NCI-H524 (cell line): ENCODE data around the gene ZNF485.
A peak's percentile ranks its signal among the peaks of the same experiment; 100 is the strongest.
"Not testable (repeated sequence)": the region's sequence is repeated elsewhere in the genome, so short reads cannot be mapped to it uniquely, and the experiment has no call there.

Source experiments
- DNase-seq, 2 experiments: peaks; one replicate each; lab custom pipeline; 2025; lab: John Stamatoyannopoulos, UW

Gene ZNF485

GRCh38 chr10:43606323-43607198 lies at the start of gene ZNF485:
Gene ZNF485, plus strand, starts transcription at chr10:43606438. Its CDS starts 613 bp downstream, at chr10:43607051.
- peak in 1 of 2 experiments; percentile 19 for DNase-seq

DNA sequence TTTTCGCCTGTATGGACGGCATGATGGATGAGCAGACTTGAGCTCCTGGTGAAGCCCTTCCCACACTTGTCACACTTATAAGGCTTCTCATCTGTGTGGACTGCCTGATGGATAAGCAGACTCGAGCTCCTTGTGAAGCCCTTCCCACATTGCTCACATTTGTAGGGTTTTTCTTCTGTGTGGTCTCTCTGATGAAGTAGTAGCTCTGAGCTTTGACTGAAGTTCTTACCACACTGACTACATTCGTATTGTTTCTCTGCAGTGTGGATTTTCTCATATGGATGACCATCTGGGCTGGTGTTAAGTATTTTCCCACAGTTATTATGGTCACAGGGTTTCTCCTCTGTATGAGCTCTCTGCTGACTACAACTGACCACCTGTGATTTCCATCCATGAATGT lies 49.0 kb upstream of the ZNF485 start:
- DNase-seq: no peak

- no peak for DNase-seq
Measured at GRCh38 chr10:43569681-43570080, 36.6 kb upstream of the ZNF485 start.

DNA sequence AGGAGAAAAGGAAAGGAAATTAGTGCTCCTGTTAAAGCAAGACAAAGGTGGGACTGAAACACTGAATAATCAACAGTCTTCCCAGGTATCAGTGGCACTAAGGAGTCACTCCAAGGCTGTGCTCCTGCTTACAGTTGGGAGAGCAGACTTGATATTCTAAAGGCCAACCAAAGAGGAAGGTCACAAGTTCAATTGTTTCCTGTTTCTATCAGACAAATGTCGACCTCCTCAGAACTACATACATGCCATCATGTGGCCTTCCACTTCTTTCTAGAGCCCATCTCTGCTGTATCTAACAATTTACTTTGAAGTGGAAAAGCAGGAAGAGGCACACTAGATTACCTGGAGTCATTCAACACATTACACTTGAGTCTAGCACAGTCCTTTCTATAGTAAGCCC lies 35.3 kb upstream of the ZNF485 start:
- DNase-seq: no peak

GRCh38 chr10:43573250-43574000 lies 32.8 kb upstream of the ZNF485 start:
- no peak for DNase-seq

- DNase-seq: peak; percentile 23 to 60
Measured at GRCh38 chr10:43574001-43574892, 32.0 kb upstream of the ZNF485 start, which contains the start of gene ZNF239. Gene ZNF239, minus strand, starts transcription at chr10:43574616. Its CDS starts 16,537 bp downstream, at chr10:43558079.

- no peak for DNase-seq
Measured at GRCh38 chr10:43574906-43575305, 31.3 kb upstream of the ZNF485 start.

DNA sequence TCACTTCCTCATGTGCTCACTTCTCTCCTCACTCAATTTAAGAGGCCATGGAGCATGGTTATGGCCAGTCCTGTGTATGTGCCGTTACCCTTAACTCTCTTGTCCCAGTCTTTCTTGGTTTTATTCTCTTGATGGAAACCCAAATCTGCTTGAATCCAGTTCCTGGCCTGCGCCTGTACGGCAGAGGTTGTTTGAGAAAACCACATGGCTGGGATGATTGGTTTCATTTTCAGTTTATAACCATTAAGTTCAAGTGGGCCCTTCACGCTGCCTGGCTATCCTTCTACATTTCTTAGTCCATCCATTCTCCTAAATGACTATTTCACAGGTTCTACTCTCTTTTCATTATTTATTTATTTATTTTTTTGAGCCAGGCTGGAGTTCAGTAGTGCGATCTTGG lies 30.2 kb upstream of the ZNF485 start:
- no peak for DNase-seq

- no peak for DNase-seq
Measured at GRCh38 chr10:43576580-43576979, 29.7 kb upstream of the ZNF485 start.

DNA sequence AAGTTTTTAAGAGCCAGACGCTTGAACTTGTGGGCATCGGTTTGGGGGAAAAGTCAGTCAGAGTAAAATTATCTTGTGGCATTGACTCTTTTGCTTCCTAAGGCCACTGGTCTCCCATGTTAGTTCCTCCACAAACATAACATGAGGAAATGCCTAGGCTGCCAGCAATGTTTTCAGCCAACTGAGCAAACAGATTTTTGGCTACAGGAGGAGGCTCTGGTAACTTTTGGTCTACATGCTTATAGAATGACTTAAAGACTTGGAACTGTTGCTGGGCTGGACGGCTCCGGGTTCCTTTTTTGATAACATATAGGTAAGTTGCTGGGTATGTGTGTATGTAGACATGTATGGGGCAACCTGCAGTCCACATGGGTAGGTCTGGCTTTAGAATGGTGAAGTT lies 22.2 kb upstream of the ZNF485 start:
- DNase-seq: no peak

GRCh38 chr10:43585046-43585445 lies 21.2 kb upstream of the ZNF485 start:
- no peak for DNase-seq

DNA sequence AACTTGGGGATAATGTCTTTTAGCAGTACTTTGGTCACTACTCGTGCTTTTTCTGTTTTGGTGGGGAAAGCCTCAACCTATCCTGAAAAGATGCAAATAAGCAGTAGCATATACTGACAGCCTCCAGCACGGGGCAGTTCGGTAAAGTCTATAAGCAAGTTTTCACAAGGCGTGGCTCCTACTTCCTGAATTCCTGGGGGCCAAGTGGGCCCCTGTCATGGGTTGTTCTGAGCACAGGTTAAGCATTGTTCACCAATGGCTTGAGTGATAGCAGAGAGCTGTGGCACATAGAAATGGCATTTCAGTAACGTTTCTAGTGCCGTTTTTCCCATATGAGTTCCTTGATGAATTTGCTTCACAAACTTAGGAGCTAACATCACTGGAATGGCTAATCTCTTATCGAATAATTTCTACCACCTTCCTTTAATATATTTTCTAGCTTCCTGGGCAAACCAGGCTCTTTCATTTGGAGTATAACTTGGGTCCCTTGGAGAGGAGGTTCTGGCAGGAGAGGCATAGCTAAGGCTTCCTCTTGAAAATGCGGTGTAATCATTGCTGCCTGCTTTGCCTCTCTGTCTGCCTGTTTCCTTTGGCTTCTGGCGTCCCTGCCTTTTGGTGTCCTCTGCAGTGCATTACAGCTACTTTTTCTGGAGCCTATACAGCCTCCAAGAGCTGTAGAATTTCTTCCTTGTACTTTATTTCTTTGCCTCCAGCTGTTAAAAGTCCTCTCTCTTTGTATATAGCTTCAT lies 20.1 kb upstream of the ZNF485 start:
- DNase-seq: no peak

GRCh38 chr10:43586730-43587115 lies 19.5 kb upstream of the ZNF485 start:
- DNase-seq: not testable (repeated sequence)

GRCh38 chr10:43591303-43591904 lies 14.8 kb upstream of the ZNF485 start:
- no peak for DNase-seq

DNA sequence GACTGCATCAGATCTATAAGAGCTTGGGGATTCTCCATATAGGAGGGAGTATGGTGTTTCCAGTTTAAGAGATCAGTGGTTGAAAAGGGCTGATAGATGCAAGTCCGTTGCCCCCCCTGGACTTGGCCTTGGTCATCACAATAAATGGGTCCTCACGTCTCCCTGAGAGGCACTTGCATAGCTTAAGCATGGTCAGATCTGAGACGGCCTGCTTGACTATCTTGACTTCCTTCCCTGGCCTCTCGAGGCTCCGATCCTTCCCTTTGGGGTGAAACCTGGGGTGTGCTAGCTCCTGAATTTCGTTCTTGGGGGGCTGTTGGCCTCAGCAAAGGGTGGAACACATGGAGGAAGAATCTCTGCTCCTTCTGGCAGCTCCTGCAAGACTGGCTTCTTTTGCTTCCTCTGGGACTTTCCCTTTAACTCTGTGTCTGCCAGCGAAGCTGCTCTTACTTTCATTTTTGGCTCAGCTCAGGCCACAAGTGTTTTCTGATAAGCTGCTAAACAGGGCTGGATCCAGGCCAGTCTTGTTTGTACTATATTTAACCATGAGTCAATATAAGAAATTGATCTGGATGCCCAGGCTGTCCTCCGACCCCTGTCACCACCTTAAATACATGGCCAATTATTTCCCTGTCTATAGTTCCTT lies 11.2 kb upstream of the ZNF485 start:
- no peak for DNase-seq

GRCh38 chr10:43595739-43596298 lies 10.4 kb upstream of the ZNF485 start:
- no peak for DNase-seq

- DNase-seq: no peak
Measured at GRCh38 chr10:43596546-43596945, 9.7 kb upstream of the ZNF485 start.

GRCh38 chr10:43598446-43598845 lies 7.8 kb upstream of the ZNF485 start:
- DNase-seq: no peak

DNA sequence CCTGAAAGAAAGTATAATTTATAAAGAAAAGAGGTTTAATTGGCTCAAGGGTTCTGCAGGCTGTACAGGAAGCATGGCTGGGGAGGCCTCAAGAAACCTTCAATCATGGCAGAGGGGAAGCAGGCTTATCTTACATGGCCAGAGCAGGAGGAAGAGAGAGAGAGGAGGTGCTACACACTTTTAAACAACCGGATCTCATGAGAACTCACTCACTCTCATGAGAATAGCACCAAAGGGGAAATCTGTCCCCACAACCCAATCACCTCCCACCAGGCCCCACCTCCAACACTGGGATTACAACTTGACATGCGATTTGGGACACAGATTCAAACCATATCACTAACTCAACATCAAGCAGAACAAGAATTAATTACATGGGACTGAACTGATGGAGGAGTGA lies 6.9 kb upstream of the ZNF485 start:
- no peak for DNase-seq

GRCh38 chr10:43601576-43601975 lies 4.7 kb upstream of the ZNF485 start:
- not testable (repeated sequence) for DNase-seq
